DND-41 (cell line): ENCODE results near the gene COPS4.
"Not testable (repeated sequence)": the region's sequence is repeated elsewhere in the genome, so short reads cannot be mapped to it uniquely, and the experiment has no call there.

Source experiments
- ATAC-seq: fragments of 200-7000 bp; cut with Tn5 transposase; 3 replicates; pipeline ENCODE4 v1.9.1; 2021; ENCODE audit warnings: low read depth; ENCODE audit not compliant: insufficient read depth
- DNase-seq: peaks from one replicate; pipeline ENCODE4 v3.0.0-alpha.2; 2020
- H2AFZ ChIP-seq: 2 replicates; pipeline ENCODE4 v1.6.0; 2012; ENCODE audit warnings: low read depth, low read length
- H3K27ac ChIP-seq: 2 replicates; pipeline ENCODE4 v1.5.1; 2012; ENCODE audit warnings: low read length, inconsistent platforms
- H3K27me3 ChIP-seq: fragments of 200-600 bp; sonication (generic); 2 replicates; pipeline ENCODE4 v1.6.0; 2012; ENCODE audit warnings: low read length, mild to moderate bottlenecking, inconsistent platforms; ENCODE audit not compliant: insufficient read depth, poor library complexity
- H3K36me3 ChIP-seq: 2 replicates; pipeline ENCODE4 v1.5.1; 2012; ENCODE audit warnings: low read length, inconsistent platforms; ENCODE audit not compliant: insufficient read depth
- H3K4me1 ChIP-seq: 2 replicates; pipeline ENCODE4 v1.5.1; 2012; ENCODE audit warnings: mild to moderate bottlenecking, low read length; ENCODE audit not compliant: insufficient read depth
- H3K4me2 ChIP-seq: 2 replicates; pipeline ENCODE4 v1.6.0; 2012; ENCODE audit warnings: mild to moderate bottlenecking, moderate library complexity, low read length, inconsistent platforms; ENCODE audit not compliant: insufficient read depth
- H3K4me3 ChIP-seq, 2 experiments: fragments of 200-600 bp in 1 of 2; shearing (Covaris generic) in 1 of 2; 2 replicates each; pipeline ENCODE4 v1.5.1; 2012 to 2016; ENCODE audit warnings: inconsistent platforms in 2 of 2, low read length in 2 of 2, mild to moderate bottlenecking in 2 of 2, low read depth in 1 of 2, moderate library complexity in 1 of 2
- H3K79me2 ChIP-seq: 2 replicates; pipeline ENCODE4 v1.6.0; 2012; ENCODE audit warnings: low read length, inconsistent platforms; ENCODE audit not compliant: insufficient read depth
- H3K9ac ChIP-seq: 2 replicates; pipeline ENCODE4 v1.6.0; 2012; ENCODE audit warnings: low read depth, mild to moderate bottlenecking, inconsistent platforms, low read length, moderate library complexity
- H3K9me3 ChIP-seq: 2 replicates; pipeline ENCODE4 v1.5.1; 2012; ENCODE audit warnings: low read length, moderate library complexity, mild to moderate bottlenecking, inconsistent platforms; ENCODE audit not compliant: insufficient read depth, severe bottlenecking
- H4K20me1 ChIP-seq: 2 replicates; pipeline ENCODE4 v1.6.0; 2012; ENCODE audit warnings: low read length; ENCODE audit not compliant: insufficient read depth
- CTCF ChIP-seq: IDR thresholded peaks from 2 replicates; pipeline ENCODE4 v1.5.1; 2012; ENCODE audit warnings: borderline replicate concordance, low read length, moderate library complexity, mild to moderate bottlenecking; ENCODE audit not compliant: poor library complexity, severe bottlenecking; ENCODE audit errors: extremely low read depth
- EZH2 ChIP-seq: IDR thresholded peaks from 3 replicates; pipeline ENCODE4 v1.6.1; 2012; ENCODE audit warnings: borderline replicate concordance, low read depth, mild to moderate bottlenecking, moderate library complexity, low read length, inconsistent platforms; ENCODE audit not compliant: severe bottlenecking

Gene COPS4

GRCh38 chr4:83109480-83110222 is 74.7 kb downstream of the COPS4 start:
- H3K27ac ChIP-seq, result peak overlapping the region; percentile 88
- ATAC-seq (peak; percentile 39), DNase-seq (peak; percentile 55)
- H3K79me2 ChIP-seq, result peaks cover 34% of the 10 kb centered on the region
- H4K20me1 ChIP-seq, result no peaks in the 10 kb centered on the region
- H3K9ac ChIP-seq, result peak overlapping the region; percentile 69
- H2AFZ ChIP-seq, result peak overlapping the region; percentile 81
- peaks cover 54% of the 10 kb centered on the region for H3K4me1 ChIP-seq
- H3K4me2 ChIP-seq, result peak overlapping the region; percentile 78
- no peaks in the 10 kb centered on the region for H3K9me3 ChIP-seq
- no peaks in the 10 kb centered on the region for H3K27me3 ChIP-seq
- TF ChIP-seq EZH2, result no peak
- no peak for TF ChIP-seq CTCF
- peaks cover 8% of the 10 kb centered on the region for H3K36me3 ChIP-seq
- peak overlapping the region; percentile 44 to 62 for H3K4me3 ChIP-seq

- Histone ChIP-seq H3K27ac (peak overlapping the region; percentile 88), H3K4me2 (peak overlapping the region; percentile 78), H4K20me1 (no peaks in the 10 kb centered on the region), H3K9me3 (no peaks in the 10 kb centered on the region), H3K4me3 (peak overlapping the region; percentile 44 to 62), H3K27me3 (no peaks in the 10 kb centered on the region), H3K79me2 (peaks cover 34% of the 10 kb centered on the region), H3K4me1 (peaks cover 61% of the 10 kb centered on the region), H2AFZ (peak overlapping the region; percentile 81), H3K9ac (peak overlapping the region; percentile 69), H3K36me3 (peaks cover under 1% of the 10 kb centered on the region; the same call in 1 of the 2 replicates)
- DNase-seq (peak; percentile 90), ATAC-seq (peak; percentile 84)
- TF ChIP-seq CTCF, result peak; percentile 92
- no peak for TF ChIP-seq EZH2
These were observed 75.4 kb downstream of the COPS4 start for GRCh38 chr4:83110223-83110945.

GRCh38 chr4:83110970-83111750 is 76.2 kb downstream of the COPS4 start:
- Histone ChIP-seq H4K20me1 (no peaks in the 10 kb centered on the region), H3K27me3 (no peaks in the 10 kb centered on the region), H3K79me2 (peaks cover 34% of the 10 kb centered on the region), H3K4me3 (peak overlapping the region in 1 of 2 experiments; percentile 62; a peak in 2 of 4 replicates), H3K27ac (peak overlapping the region; percentile 88), H2AFZ (peak overlapping the region; percentile 81), H3K4me1 (peaks cover 68% of the 10 kb centered on the region), H3K4me2 (peak overlapping the region; percentile 78), H3K9ac (peak overlapping the region; percentile 69), H3K36me3 (no peaks in the 10 kb centered on the region; the same call in 1 of the 2 replicates), H3K9me3 (no peaks in the 10 kb centered on the region)
- DNase-seq (no peak), ATAC-seq (no peak)
- TF ChIP-seq EZH2, result no peak
- TF ChIP-seq CTCF, result no peak

- not testable (repeated sequence) for H3K9me3 ChIP-seq, H4K20me1 ChIP-seq, H2AFZ ChIP-seq, H3K27me3 ChIP-seq, DNase-seq, ATAC-seq, H3K36me3 ChIP-seq
- Histone ChIP-seq H3K27ac (peak overlapping the region; percentile 88), H3K79me2 (peaks cover 34% of the 10 kb centered on the region), H3K4me3 (peak overlapping the region in 1 of 2 experiments; percentile 13; a peak in 1 of 4 replicates), H3K4me2 (peak overlapping the region; percentile 78), H3K4me1 (peaks cover 68% of the 10 kb centered on the region), H3K9ac (peak overlapping the region; percentile 14; the same call in 1 of the 2 replicates)
These were observed 76.8 kb downstream of the COPS4 start for GRCh38 chr4:83111751-83112141.
